Mesothelial cell of epicardium (in vitro differentiated cells): ENCODE results near the gene CD274. TPM values are rescaled to one million over a fixed set of nuclear protein-coding genes. Genes with fewer than 3 reads are reported as not detected.
"Not testable (repeated sequence)": the region's sequence is repeated elsewhere in the genome, so short reads cannot be mapped to it uniquely, and the experiment has no call there.

Experiments
- DNase-seq, 2 experiments: peaks; one replicate each; pipeline ENCODE4 v3.0.0; 2021; ENCODE audit warnings: low spot score in 2 of 2; ENCODE audit not compliant: unreplicated experiment in 2 of 2
- H3K27ac Mint-ChIP-seq: 2 replicates; pipeline ENCODE4 v1.8.0; 2021; ENCODE audit warnings: mixed read lengths
- H3K27me3 Mint-ChIP-seq: 2 replicates; pipeline ENCODE4 v1.8.0; 2021; ENCODE audit warnings: low read depth, mixed read lengths
- H3K36me3 Mint-ChIP-seq: 2 replicates; pipeline ENCODE4 v1.8.0; 2021; ENCODE audit warnings: mixed read lengths
- H3K4me1 Mint-ChIP-seq: 2 replicates; pipeline ENCODE4 v1.8.0; 2021; ENCODE audit warnings: mixed read lengths
- H3K4me3 Mint-ChIP-seq: 2 replicates; pipeline ENCODE4 v1.8.0; 2021; ENCODE audit warnings: mild to moderate bottlenecking, moderate library complexity, mixed read lengths
- H3K9me3 Mint-ChIP-seq: 2 replicates; pipeline ENCODE4 v1.8.0; 2021; ENCODE audit warnings: mixed read lengths
- total RNA-seq: library from RNA; stranded (reverse); gene quantifications from 3 replicates; pipeline ENCODE4 v1.2.1, GENCODE V29; 2021
- TF ChIP-seq, protein P1 (sequence below): fragments of 200-600 bp; sonication (generic); IDR thresholded peaks from one replicate; pipeline ENCODE4 v1.5.0; 2021; ENCODE audit warnings: antibody characterized with exemption; ENCODE audit not compliant: unreplicated experiment

Gene CD274
- total RNA-seq, 1 donor from 2014 or later, result 0.29 TPM

DNA sequence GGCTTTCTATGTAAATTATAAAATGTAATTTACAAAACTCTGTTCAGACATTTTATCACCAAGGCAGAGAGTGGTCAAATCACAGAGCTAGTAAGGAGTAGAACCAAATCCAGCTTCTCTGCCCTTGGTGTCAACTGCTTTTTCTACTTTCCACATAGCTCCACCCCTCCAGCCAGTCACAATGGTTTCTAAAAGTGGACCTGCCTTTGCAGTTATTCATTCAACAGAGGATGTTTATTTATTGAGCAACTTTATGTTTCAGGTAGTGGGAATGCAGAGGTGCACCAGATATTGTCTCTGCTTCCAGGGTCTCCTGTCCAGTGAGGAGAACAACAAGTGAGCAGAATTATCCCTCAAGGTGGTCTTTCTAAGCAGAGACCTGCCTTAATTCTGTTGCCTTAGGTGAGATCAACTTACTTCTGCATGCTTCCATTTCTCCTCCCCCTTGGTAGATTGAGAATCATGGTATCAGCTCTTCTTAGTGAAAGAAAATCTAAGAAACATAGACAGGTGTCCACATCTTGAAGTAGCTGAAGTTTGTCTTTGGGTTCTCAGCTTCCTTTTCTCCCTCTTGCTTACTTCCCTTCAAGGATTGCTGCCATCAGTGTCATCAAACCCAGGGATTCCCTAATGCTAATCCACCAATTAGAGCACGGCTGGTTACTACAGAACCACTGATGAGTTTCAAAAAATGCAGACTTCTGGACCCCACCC lies 42.8 kb downstream of the CD274 start:
- TF ChIP-seq, protein P1, sequence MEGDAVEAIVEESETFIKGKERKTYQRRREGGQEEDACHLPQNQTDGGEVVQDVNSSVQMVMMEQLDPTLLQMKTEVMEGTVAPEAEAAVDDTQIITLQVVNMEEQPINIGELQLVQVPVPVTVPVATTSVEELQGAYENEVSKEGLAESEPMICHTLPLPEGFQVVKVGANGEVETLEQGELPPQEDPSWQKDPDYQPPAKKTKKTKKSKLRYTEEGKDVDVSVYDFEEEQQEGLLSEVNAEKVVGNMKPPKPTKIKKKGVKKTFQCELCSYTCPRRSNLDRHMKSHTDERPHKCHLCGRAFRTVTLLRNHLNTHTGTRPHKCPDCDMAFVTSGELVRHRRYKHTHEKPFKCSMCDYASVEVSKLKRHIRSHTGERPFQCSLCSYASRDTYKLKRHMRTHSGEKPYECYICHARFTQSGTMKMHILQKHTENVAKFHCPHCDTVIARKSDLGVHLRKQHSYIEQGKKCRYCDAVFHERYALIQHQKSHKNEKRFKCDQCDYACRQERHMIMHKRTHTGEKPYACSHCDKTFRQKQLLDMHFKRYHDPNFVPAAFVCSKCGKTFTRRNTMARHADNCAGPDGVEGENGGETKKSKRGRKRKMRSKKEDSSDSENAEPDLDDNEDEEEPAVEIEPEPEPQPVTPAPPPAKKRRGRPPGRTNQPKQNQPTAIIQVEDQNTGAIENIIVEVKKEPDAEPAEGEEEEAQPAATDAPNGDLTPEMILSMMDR, result no peak
- H3K27me3 Mint-ChIP-seq, result no peaks in the 10 kb centered on the region
- DNase-seq, result no peak
- H3K9me3 Mint-ChIP-seq, result peaks cover 4% of the 10 kb centered on the region
- H3K36me3 Mint-ChIP-seq, result no peaks in the 10 kb centered on the region
- no peak overlapping the region for H3K27ac Mint-ChIP-seq
- H3K4me3 Mint-ChIP-seq, result no peak overlapping the region
- H3K4me1 Mint-ChIP-seq, result no peaks in the 10 kb centered on the region

DNA sequence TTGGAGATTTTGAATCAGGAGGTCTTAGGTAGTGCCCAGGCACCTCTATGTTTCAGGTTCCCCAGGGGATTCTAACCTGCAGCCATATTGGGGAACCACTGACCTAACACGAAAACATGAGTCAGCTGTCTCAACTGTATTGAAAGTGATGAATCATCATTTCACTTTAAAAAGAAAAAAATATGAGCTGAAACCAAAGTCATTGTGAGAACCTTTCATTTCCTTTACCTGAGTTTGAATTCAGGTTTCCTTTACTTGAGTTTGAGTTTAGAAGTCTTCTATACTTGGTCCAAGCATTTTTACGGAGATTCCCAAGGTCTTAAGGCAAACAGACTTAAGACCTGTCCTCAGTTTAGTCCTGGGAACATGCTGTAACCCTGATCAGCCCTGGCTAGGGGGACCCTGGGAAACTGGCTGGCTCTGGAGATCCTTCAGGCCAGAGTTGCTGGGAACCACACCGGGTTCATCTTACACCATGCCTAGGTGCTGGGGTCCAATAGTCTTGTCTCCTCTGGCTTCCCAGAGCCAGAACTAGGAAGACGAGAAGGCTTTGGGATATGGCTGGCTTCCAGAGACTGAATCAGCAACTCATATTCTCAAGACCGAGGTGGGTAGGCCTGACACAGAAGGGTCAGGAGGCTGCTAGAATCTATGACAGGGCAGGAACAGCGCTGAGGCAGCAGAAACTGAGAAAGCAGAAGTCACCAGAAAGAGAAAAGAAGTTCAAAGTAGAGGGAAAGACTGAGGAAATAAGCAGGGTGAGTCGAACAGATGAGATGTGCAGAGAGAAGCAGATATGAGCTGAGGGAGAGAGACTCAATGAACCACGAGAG lies 43.6 kb downstream of the CD274 start:
- Mint-ChIP-seq H3K36me3 (no peaks in the 10 kb centered on the region), H3K4me3 (no peak overlapping the region), H3K4me1 (no peaks in the 10 kb centered on the region), H3K27ac (no peak overlapping the region), H3K27me3 (no peaks in the 10 kb centered on the region), H3K9me3 (peaks cover 4% of the 10 kb centered on the region)
- TF ChIP-seq, protein P1, result no peak
- no peak for DNase-seq

DNA sequence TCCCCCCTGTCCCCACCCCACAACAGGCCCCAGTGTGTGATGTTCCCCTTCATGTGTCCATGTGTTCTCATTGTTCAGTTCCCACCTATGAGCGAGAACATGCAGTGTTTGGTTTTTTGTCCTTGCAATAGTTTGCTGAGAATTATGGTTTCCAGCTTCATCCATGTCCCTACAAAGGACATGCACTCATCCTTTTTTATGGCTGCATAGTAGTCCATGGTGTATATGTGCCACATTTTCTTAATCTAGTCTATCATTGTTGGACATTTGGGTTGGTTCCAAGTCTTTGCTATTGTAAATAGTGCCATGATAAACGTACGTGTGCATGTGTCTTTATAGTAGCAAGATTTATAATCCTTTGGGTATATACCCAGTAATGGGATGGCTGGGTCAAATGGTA lies 44.4 kb downstream of the CD274 start:
- H3K27ac Mint-ChIP-seq, H3K4me3 Mint-ChIP-seq, H3K9me3 Mint-ChIP-seq, H3K36me3 Mint-ChIP-seq, H3K27me3 Mint-ChIP-seq, DNase-seq, H3K4me1 Mint-ChIP-seq: not testable (repeated sequence)

DNA sequence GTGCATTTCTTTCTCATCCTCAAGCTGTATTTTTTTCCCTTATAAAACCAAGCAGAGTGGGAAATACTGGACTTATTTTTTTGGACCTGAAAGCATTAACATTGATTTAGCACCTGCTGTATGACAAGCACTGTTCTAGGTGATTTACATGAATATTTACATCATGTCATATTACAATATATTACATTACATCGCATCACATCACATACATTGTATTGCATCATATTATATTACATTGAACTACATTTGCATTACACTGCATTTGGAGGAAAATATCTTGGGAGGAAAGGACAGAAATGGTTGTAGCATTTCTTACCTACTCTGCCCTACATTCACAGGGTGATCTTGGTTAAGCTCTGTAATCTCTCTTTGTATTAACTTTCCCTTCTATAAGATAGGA lies 48.8 kb downstream of the CD274 start:
- H3K27ac Mint-ChIP-seq, result no peak overlapping the region
- H3K36me3 Mint-ChIP-seq, result no peaks in the 10 kb centered on the region
- TF ChIP-seq, protein P1, result no peak
- H3K27me3 Mint-ChIP-seq, result no peaks in the 10 kb centered on the region
- H3K9me3 Mint-ChIP-seq, result peaks cover 14% of the 10 kb centered on the region
- no peak for DNase-seq
- peaks cover 2% of the 10 kb centered on the region for H3K4me1 Mint-ChIP-seq
- no peak overlapping the region for H3K4me3 Mint-ChIP-seq

DNA sequence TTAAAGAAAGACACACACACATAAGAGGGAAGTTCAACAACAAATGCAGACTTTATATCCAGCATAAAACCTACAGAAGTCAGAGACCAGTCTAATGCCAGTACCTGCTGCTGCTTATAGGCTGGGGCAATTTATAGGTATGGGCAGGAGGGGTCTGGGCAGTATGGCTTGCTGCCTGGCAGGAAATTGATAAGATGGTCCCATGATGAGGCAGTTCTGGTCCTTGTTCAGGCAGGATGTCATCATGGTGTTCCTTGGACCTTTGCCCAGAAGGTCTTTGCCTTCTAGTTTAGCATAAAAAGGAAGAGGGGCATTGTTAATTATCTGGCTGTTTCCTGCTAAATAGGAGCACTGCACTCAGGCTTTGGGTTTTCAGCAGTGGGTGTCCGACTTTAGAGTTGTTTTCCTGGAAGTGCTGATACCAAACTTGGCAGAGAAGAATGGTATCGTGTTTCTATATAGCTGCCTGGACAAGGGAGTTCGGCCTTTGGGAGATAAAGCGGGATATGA lies 49.6 kb downstream of the CD274 start:
- Mint-ChIP-seq H3K27me3 (no peaks in the 10 kb centered on the region), H3K27ac (peak overlapping the region; percentile 35), H3K36me3 (no peaks in the 10 kb centered on the region), H3K4me1 (peaks cover 2% of the 10 kb centered on the region), H3K9me3 (peaks cover 19% of the 10 kb centered on the region), H3K4me3 (no peak overlapping the region)
- TF ChIP-seq, protein P1, result no peak
- DNase-seq, result no peak
